HG03575 (cell line): ENCODE measurements around the gene EXOG.
"Not testable (repeated sequence)": the region's sequence is repeated elsewhere in the genome, so short reads cannot be mapped to it uniquely, and the experiment has no call there.

Source experiments
- ATAC-seq: cut with Tn5 transposase; IDR thresholded peaks from one replicate; pipeline ENCODE4 v1.9.1; 2021; ENCODE audit not compliant: unreplicated experiment, insufficient number of reproducible peaks, low FRiP score; ENCODE audit errors: extremely low read depth

Gene EXOG

DNA sequence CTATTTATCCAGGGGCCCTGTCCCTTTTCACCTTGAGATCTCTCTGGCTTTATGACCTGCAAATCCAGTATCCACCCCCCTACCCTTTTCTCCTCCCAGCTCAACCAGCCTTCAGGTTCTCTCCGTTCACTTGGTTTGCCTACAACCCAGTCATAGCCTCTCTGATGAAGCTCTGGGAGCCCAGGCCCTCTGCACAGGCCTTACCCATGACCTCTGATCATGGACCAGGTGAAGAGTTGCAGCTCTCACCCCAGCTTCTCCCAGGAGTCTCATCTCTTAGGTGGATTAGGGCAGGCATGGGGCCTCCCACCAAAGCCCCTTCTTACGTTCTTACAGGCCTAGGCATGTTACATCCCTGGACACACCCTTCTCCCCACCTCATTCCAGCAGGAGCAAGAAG lies 59.8 kb downstream of the EXOG start:
- ATAC-seq = no peak

DNA sequence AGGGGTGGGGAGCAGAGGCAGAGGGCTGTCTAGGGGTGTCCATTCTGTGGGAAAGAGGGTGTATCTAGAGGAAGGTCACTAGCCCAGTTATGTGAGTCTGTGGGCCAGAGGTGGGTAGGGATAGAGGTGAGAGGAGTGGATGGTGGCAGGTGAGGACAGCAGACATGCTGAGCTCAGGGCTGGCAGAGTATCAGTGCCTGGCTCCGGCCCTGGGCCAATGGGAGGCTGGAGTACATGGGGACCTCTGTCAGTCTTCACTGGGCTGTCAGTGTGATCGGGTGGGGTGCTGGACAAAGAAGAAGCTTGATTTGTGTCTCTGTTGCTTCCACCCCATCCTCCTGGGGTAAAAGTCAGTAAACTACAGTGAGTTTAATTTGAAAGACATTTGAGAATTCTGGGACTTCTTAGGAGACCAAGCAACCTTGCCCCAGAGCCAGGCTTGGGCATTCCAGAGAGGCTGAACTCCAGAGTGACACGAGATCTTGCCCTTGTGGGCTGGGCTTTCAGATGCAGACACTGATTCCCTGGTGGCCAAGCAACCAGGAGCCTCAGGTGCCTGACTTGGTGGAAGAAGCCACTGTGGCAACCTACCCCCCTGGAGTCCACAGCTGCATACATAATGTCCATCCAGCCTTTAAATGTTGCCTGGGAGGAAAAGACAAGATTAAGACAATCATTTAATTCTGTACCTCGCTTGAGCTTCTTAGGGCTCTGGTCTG lies 60.7 kb downstream of the EXOG start:
- ATAC-seq = no peak

DNA sequence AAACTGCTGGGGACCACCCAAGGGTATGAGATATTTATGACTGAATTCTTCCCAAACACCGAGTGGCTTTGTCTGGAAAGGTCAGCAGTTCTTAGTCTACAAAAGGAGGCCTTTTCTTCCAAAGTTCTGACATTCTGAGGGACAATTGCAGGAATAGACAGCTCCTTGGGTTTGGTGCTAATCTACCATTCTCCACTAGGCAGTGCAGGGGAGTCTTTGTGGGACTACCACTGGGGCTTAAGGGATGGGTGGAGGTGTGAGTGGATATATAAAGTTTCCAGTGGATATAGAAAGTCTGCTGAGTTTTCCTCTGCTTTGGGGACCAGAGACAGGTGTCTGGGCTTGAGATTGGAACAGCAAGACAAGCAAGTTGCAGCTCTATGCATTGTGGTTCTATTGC lies 62.7 kb downstream of the EXOG start:
- ATAC-seq = no peak

GRCh38 chr3:38560284-38560683 lies 64.1 kb downstream of the EXOG start:
- no peak for ATAC-seq

DNA sequence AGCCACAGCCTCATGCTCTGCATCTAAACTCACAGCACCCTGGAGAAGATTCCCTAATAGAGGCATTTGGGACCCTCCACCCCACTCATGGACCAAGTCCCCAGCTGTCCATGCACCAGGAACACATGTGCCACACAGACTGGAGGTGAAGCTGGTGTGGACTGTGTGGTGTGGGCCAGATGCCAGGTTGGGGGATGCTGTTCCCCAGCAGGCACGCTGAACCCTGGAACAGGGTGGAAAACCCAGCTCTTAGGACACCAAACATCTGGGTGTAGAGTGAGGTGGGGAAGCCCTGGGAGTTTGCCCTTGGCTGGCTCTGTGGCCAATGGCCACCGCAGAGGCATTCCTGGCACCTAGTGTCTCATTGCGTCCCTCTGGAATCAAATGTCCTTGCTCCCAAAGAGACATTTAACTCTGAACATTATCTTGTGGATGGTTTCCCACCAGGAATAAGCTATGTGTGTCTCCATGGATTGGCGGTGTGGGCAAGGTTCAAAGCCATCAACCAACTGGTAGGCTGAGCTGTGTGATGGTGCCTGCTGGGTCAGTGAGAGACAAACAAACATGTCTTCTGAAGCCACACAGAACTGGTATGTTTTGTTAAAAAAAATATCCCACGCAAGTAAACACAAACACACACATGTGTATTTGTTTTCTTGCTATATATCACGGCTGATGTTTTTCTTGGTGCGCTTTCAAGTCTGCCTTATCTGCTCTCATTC lies 65.0 kb downstream of the EXOG start:
- no peak for ATAC-seq

GRCh38 chr3:38561746-38562466 lies 65.8 kb downstream of the EXOG start:
- ATAC-seq = no peak

DNA sequence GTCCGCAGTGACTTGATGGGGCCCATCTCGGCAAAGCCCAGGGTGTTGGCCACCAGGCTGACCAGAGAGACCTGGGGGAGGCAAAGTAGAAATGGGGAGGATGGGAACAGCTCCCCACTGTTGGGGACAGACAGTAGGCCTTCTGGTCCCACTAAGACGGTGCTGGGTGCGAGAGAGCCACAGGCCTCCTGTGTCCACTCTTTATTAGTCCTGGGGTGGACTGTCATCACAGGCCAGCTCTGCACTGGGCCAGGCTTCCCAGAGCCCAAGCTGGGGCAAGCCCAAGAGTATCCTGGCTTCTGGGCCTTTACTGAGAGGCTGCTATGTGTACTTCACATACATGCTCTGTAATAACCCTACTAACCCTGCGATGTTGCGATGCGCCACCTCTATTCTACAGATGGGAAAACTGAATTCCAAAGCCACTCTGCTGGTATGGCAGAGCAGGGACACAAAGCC lies 66.4 kb downstream of the EXOG start:
- no peak for ATAC-seq

- ATAC-seq = no peak
Observed at GRCh38 chr3:38563070-38563885, 67.1 kb downstream of the EXOG start.

DNA sequence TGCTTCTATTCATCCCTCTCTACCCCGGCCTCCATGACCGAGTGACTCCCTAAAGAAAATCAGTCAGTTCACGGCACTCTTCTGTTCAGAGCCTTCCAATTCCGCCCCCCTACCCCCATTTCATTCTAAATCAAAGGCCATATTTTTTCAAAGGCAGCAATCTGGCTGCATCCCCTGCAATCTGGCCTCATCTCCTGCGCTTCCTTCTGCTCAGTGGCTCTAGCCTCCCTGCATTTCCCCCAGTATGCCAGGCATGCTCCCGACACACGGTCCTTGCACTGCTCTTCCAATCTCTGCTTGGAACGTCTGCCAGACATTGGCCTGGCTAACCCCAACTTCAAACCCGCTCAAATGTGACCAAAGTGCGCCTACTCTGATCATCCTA lies 67.7 kb downstream of the EXOG start:
- ATAC-seq = no peak

DNA sequence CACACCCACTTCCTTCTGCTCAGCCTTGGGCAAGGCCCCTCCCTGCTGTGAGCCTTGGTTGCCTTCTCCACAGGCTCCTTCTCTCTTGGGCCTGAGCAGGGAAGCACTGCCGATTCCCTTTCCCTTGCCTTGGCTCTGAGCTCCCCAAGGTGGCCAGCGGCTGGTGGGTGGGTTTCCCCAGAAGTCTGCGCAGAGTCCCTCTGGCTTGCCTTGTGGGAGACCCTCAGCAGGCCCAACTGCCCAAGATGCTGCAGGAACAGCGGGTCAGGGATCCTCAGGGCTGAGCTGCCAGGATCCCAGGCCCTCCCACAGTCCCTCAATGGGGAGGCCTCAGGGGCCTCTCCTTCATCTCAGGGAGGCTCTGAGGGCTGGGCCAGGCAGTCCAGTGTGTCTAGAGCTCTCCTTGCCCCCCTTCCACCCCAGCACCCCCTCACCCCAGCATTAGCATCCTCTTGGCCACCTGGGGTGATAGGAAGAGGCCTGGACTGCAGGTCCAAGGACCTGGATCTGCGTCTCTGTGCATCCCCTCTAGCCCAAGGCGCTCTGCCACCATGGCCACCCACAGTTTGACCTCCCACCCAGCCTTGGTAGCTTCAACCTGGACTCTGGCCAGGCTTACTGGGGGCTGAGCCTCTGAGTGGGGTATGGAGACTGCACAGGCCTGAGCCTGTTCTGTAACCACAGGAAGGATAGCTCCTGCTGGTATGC lies 68.6 kb downstream of the EXOG start:
- no peak for ATAC-seq

DNA sequence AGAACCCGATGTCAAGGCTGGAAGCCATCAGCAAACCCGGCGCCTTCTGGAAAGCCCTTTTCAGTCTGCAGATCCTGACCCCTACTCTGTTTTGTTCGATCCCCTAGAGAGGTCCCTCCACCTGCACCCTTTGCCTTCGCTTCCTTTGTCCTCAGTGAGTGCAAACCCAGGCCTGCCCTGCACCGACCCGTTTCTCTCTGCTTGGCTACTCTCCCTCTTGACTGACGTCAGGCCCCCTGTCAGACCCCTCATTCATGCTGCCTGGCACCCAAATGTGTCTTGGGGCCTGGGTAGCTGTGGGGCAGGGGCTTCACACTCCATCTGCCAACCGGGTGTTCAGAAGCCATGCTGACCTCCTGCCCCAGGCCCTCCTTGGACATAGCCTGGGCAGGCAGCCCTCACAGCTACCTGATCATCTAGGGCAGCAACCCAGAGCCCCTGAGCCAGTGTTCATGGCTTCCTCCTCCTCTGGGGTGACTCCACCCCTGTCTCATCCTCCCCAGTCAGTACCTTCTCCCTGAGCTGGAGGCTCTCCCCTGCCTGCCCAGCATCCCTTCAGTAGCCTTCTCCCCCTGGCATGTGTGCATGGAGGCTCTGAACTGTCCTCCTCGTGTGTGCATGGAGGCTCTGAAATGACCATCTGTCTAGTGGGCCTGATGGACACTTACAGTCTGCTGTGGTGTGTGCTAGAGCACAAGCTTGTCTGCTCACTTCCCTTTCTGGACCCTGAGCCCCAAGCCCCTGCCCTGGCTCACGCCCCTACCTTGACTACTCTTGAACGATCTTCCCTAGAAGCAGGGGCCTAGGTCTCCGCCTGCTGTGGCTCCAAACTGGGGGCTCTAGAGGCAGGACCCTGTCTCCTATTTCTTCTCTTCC lies 69.4 kb downstream of the EXOG start:
- no peak for ATAC-seq

DNA sequence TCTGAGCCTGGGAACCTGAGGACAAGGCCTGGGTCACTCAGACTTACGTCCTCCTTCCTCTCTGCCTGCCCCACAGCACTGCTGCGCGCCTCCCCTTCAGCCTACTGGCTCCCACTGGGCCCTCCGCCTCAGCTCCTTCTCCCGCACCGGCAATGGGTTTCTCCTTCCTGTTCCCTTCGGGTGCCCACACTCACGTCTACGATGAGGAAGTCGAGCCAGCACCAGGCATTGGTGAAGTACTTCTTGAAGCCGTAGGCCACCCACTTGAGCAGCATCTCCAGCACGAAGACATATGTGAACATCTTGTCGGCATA lies 70.0 kb downstream of the EXOG start:
- ATAC-seq = no peak

DNA sequence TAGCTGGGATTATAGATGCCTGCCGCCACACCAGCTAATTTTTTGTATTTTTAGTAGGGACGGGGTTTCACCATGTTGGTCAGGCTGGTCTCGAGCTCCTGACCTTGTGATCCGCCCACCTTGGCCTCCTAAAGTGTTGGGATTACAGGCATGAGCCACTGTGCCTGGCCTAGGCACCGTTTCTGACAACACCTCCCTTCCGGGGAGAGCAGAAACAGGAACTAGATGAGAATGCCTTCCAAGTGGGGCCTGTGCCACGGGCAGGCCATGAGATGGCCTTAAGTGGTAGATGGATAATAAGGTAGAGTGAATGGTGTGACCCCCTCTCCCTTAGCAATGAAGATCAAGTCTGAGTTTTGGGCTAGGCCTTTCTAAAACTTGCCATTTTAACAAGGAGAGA lies 70.7 kb downstream of the EXOG start:
- ATAC-seq = not testable (repeated sequence)

GRCh38 chr3:38567498-38567897 lies 71.4 kb downstream of the EXOG start:
- no peak for ATAC-seq

DNA sequence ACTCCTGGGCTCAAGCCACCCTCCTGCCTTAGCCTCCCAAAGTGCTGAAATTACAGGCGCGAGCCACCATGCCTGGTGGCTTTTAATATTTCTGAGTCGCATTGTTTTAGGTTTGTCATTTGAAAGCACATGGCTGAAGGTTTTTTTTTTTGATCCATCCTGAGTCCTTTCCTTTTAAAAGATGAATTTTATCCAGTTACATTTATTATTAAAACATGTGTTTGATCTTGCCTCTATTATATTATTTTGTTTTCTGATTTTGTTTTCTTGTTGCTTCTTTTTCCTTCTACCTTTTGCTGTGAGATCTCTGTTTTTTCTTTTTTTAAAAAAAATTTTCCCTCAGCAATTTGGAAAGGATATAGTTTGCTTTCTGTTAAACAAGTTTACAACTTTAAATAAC lies 77.0 kb downstream of the EXOG start:
- no peak for ATAC-seq

DNA sequence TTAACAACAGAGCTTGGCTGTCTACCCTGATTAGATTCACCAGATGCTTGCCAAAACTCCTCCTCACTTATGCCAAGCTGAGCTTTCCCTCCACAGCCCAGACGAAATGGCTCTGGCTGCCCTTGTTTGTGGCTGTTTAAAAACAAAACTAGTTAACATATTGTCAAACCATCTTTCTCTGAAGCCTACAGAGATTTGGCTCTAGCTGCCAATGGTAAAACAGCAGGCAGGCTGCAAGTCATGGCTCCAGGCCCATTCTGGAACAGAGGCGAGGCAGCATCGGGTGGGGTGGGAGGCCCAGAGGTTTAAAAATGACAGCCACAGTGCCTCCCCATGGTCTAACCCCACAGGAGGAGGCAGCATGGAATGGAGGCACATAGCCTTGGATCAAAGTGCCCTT lies 77.4 kb downstream of the EXOG start:
- ATAC-seq = no peak

DNA sequence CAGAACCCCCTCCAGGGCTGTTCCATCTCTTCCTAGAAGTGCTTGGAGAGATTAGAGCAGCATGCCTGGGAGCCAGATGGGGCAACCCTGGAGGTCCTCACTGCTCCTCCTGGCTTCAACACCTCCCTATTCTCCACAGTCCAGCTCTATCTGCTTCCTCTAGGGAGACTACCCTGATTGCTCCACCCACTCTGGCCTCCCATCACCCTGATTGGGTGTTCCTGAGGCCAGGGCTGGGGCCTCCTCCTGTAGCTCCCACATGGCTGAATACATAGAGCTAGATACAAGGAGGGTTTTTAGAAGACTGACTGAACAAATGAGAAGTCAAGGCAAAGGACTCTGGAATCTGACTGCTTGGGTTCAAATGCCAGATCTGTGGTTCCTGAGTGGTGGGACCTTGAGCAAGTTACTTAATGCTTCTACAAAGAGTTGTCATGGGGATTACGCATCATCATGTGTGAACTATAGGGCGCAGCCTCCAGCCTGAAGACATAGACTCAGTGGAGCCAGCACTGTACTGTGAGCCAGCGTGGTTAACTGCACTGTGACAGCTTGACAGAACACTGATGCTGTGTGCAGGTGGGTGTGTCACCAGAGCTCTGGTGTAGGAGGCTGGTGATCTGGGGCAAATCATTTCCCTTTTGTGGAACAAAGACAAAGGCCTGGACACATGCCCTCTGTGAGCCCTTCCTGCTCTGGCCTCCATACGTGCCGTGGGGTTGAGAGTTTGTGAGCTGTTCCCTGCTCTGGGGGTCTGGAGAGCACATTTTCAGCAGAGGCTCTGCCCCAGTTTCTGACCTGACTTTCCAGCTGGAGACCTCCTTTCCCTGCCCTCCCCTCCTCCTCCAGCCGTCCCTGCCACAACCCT lies 78.5 kb downstream of the EXOG start:
- ATAC-seq = no peak
